Panc1 (cell line): ENCODE measurements around the gene HOXB5.

Experiments used
- POLR2AphosphoS5 ChIP-seq: IDR thresholded peaks from 2 replicates; pipeline ENCODE4 v1.6.1; 2012; ENCODE audit warnings: mild to moderate bottlenecking, low read depth, low read length, moderate library complexity
- TF ChIP-seq, protein P1 (sequence below): fragments of 450-650 bp; IDR thresholded peaks from 2 replicates; pipeline ENCODE4 v1.5.1; 2017; ENCODE audit warnings: mild to moderate bottlenecking

DNA sequence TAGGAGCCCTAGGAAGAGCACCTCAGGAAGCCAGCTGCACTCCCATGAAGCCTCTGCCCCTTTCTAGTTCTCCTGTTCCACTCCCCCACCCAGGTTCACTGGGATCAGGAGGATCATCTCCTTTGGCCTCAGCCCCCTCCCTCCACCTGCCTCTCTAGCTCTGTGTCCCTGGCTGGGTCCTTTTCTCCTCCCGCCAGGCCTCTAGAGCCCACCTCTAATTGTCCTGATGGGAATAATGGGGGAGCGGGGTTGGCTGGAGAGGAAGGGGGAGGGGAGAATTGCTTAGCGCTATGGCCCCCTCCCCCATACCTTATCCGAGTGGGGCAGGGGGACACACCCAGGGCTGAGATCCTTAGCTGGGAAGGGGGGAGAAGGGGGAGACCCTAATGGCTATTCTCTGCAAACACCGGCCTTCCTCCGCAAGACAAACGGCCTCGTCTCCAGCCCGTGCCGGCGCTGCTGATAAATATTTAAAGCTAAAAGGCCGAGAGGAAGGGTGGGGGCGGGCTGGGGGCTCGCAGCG, 16.2 kb upstream of the HOXB5 start:
- TF ChIP-seq, protein P1, sequence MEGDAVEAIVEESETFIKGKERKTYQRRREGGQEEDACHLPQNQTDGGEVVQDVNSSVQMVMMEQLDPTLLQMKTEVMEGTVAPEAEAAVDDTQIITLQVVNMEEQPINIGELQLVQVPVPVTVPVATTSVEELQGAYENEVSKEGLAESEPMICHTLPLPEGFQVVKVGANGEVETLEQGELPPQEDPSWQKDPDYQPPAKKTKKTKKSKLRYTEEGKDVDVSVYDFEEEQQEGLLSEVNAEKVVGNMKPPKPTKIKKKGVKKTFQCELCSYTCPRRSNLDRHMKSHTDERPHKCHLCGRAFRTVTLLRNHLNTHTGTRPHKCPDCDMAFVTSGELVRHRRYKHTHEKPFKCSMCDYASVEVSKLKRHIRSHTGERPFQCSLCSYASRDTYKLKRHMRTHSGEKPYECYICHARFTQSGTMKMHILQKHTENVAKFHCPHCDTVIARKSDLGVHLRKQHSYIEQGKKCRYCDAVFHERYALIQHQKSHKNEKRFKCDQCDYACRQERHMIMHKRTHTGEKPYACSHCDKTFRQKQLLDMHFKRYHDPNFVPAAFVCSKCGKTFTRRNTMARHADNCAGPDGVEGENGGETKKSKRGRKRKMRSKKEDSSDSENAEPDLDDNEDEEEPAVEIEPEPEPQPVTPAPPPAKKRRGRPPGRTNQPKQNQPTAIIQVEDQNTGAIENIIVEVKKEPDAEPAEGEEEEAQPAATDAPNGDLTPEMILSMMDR: no peak
- TF ChIP-seq POLR2AphosphoS5: no peak; the same call in 1 of the 2 replicates
